Epithelial cell of esophagus (primary cell): ENCODE data around the gene SPOCK1.

Experiments used
- DNase-seq: peaks from one replicate; pipeline ENCODE4 v3.0.0; 2010; ENCODE audit warnings: low read depth
- H3K4me3 ChIP-seq: 2 replicates; pipeline ENCODE4 v1.5.1; 2011; ENCODE audit warnings: mild to moderate bottlenecking, low read length, control low read depth
- CTCF ChIP-seq: IDR thresholded peaks from 2 replicates; pipeline ENCODE4 v1.5.1; 2011; ENCODE audit warnings: low read depth, mild to moderate bottlenecking, low read length, control low read depth, inconsistent platforms; ENCODE audit not compliant: insufficient read depth; ENCODE audit errors: missing control alignments

Gene SPOCK1

GRCh38 chr5:137516251-137516797 is 17.2 kb upstream of the SPOCK1 start:
- H3K4me3 ChIP-seq, result no peak overlapping the region
- DNase-seq, result no peak
- TF ChIP-seq CTCF, result no peak

- no peak for DNase-seq
- TF ChIP-seq CTCF, result no peak
- H3K4me3 ChIP-seq, result no peak overlapping the region
Measured at GRCh38 chr5:137515238-137515637, 16.1 kb upstream of the SPOCK1 start.

DNA sequence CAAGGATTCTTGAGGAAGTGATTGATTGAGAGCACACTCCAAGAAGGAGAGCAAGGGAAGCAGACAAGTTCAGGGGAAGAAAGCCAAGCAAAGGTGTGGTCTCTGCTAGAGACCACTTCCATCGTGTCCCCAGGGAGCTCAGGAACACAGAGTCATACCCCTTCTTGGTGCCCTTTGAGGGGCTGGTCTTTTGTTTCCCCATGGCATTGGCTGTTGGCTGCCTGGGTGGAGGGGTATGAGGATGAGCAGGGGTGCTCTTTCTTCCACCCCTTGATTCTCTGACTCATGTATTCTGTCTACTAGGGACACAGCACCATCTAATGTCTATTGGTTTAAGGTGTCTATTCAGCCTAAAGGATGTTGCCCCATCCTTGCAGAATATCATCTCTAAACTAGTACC is 11.5 kb upstream of the SPOCK1 start:
- no peak overlapping the region for H3K4me3 ChIP-seq
- TF ChIP-seq CTCF, result no peak
- no peak for DNase-seq

- TF ChIP-seq CTCF, result no peak
- no peak for DNase-seq
- no peak overlapping the region for H3K4me3 ChIP-seq
Measured at GRCh38 chr5:137507150-137507549, 8.0 kb upstream of the SPOCK1 start.

- no peak for TF ChIP-seq CTCF
- no peak overlapping the region for H3K4me3 ChIP-seq
- no peak for DNase-seq
Measured at GRCh38 chr5:137506296-137506695, 7.2 kb upstream of the SPOCK1 start.

DNA sequence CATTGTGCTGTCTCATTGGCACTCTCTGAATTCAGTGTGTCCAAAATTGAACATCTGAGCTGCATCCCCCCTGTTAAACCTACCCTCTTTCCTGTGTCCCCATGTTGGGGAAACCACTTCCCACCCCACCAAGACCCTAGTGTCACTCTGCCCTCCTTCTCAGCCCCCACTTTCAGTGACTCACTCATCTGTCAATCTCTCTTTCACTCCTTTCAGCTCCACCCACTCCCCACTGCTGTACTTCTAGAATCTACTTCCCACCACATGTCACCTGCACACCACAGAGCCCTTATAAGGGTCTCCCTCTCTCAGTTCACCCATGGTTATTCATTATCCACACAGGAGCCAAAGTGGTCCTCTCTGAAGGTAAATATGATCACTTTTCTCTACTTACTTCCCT is 5.8 kb upstream of the SPOCK1 start:
- TF ChIP-seq CTCF, result no peak
- no peak for DNase-seq
- H3K4me3 ChIP-seq, result no peak overlapping the region

DNA sequence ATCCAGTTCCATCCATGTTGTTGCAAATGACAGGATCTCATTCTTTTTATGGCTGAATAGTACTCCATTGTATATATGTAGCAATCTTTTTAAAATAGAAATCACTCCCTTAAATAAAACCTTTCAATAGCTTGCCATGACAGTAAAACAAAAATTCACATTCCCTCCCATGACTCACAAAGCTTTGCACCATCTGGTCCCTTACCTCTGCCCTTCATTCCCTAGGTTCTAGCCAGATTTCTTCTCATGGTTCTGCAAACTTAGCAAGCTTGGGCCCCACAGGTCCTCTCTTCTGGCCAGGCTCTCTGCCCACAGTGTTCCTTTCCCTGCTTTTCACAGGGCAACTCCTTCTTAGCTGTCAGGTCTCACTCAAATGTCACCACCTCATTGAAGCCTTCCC is 4.3 kb upstream of the SPOCK1 start:
- no peak overlapping the region for H3K4me3 ChIP-seq
- no peak for DNase-seq
- no peak for TF ChIP-seq CTCF
